Upper lobe of left lung (tissue), 6 donors: ENCODE measurements around the gene HNMT. TPM values are rescaled to one million over a fixed set of nuclear protein-coding genes. Genes with fewer than 3 reads are reported as not detected.

Experiments
- ATAC-seq, 2 donors: fragments of 200-7000 bp; cut with Tn5 transposase; one replicate each; pipeline ENCODE4 v1.9.1; 2022; ENCODE audit warnings: mild to moderate bottlenecking in 2 of 2, moderate library complexity in 2 of 2; ENCODE audit not compliant: low FRiP score in 2 of 2
- DNase-seq, 2 donors: peaks; one replicate each; pipeline ENCODE4 v3.0.0-alpha.2; 2019 to 2020
- H3K27ac ChIP-seq, 4 donors: fragments of 200-600 bp; sonication (generic); one replicate each; pipeline ENCODE4 v1.5.1; 2016 to 2019
- H3K27me3 ChIP-seq, 4 donors: fragments of 200-600 bp; sonication (generic); one replicate each; pipeline ENCODE4 v1.5.1; 2017 to 2019
- H3K36me3 ChIP-seq, 4 donors: fragments of 200-600 bp; sonication (generic); one replicate each; pipeline ENCODE4 v1.5.1; 2016 to 2019
- H3K4me1 ChIP-seq, 4 donors: fragments of 200-600 bp; sonication (generic); one replicate each; pipeline ENCODE4 v1.5.1; 2018 to 2019
- H3K4me3 ChIP-seq, 4 donors: fragments of 200-600 bp; sonication (generic); one replicate each; pipeline ENCODE4 v1.5.1; 2017 to 2019; ENCODE audit warnings: mild to moderate bottlenecking in 2 of 4, moderate library complexity in 1 of 4
- H3K9me3 ChIP-seq, 4 donors: fragments of 200-600 bp; sonication (generic); one replicate each; pipeline ENCODE4 v1.5.1; 2018 to 2019
- EP300 ChIP-seq, 4 donors: sonication (generic); formaldehyde crosslinking; IDR thresholded peaks; one replicate each; pipeline ENCODE4 v1.5.1; 2017; ENCODE audit warnings: antibody characterized with exemption in 4 of 4, control low read depth in 2 of 4
- POLR2A ChIP-seq, 4 donors: fragments of 450-650 bp; IDR thresholded peaks; one replicate each; pipeline ENCODE4 v1.5.1; 2016 to 2017; ENCODE audit warnings: antibody characterized with exemption in 4 of 4, mild to moderate bottlenecking in 2 of 4
- POLR2AphosphoS5 ChIP-seq, 2 donors: sonication (generic); formaldehyde crosslinking; IDR thresholded peaks; one replicate each; pipeline ENCODE4 v1.5.1; 2017; ENCODE audit warnings: antibody characterized with exemption in 2 of 2
- WGBS, 2 donors: methylation state at CpG; one replicate each; pipeline ENCODE4 v1.1.5; 2017 to 2018; 5-methylcytosine and 5-hydroxymethylcytosine counted together
- total RNA-seq, 6 donors: library from RNA; depleted of rRNA in 4 of 6; stranded (reverse); fragments of >200 nt in 4 of 6; gene quantifications; one replicate each; pipeline versions ENCODE4 v1.1.0 to v1.2.1, GENCODE V29; 2016 to 2021
- TF ChIP-seq, protein P1 (sequence below), 6 experiments: fragments of 450-650 bp in 4 of 6; fragments of 200-600 bp in 2 of 6; sonication (generic) in 2 of 6; IDR thresholded peaks; one replicate each; pipeline ENCODE4 v1.5.1; 2016 to 2019; ENCODE audit warnings: antibody characterized with exemption in 6 of 6
- donor health status: DM: no; HTN: no; CAD: no; lungs with moderate emphysema.
- donor health status: DM: no; HTN: yes; CAD: no; lungs with severe emphysema.

Gene HNMT
- total RNA-seq, 6 donors from 2014 or later: 36.1 to 81.7 (median 67.5) TPM

DNA sequence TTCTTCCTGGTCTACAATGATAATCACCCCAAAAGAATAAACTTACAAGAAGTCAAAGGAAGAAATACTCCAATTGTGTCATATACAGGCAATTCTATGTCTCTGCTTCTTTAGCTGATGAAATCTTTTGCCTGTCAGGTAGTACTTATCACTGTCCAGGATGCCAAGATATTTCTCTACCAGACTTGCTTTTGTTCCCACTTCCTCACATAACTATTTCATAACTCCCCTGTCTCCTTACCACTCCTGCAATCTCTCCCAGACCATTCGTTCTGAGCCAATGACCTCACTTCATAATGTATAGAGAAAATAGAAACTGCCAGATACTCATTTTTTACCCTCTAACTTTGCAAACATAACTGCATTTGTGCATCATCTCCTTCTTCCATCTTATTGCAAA is 39.1 kb downstream of the HNMT start:
- ATAC-seq: no peak
- H3K36me3 ChIP-seq: peaks cover 0 to 12% (median 6%) of the 10 kb centered on the region in 4 donors
- no peak for DNase-seq

DNA sequence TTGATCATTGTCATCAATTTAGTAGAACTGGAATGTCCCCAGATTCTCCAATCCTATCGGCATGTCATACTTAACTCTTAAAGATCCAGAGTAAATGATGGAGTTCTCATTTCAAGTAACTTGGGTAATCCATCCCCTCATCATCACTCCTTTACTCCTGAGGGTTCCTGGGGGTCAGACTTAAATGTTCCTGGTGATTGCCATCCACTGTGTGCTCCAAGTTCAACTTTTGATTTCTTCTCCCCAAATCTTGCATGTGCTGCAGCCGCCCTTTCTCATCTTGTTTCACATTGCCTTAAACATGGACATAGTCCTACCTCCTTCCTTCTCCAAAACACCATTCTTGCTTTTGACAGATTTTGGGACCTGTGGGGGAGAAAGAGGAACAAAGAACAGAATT is 43.2 kb downstream of the HNMT start:
- H3K4me1 ChIP-seq: no peaks in the 10 kb centered on the region
- H3K4me3 ChIP-seq: no peak overlapping the region
- 88 to 91% methylated on average over 2 of the region's 2 CpGs for WGBS, 2 donors
- H3K27ac ChIP-seq: no peak overlapping the region
- no peaks in the 10 kb centered on the region for H3K9me3 ChIP-seq
- H3K27me3 ChIP-seq: no peaks in the 10 kb centered on the region
- DNase-seq: no peak
- no peak for ATAC-seq
- H3K36me3 ChIP-seq: peaks cover 0 to 12% (median 5%) of the 10 kb centered on the region in 4 donors
- TF ChIP-seq, protein P1, sequence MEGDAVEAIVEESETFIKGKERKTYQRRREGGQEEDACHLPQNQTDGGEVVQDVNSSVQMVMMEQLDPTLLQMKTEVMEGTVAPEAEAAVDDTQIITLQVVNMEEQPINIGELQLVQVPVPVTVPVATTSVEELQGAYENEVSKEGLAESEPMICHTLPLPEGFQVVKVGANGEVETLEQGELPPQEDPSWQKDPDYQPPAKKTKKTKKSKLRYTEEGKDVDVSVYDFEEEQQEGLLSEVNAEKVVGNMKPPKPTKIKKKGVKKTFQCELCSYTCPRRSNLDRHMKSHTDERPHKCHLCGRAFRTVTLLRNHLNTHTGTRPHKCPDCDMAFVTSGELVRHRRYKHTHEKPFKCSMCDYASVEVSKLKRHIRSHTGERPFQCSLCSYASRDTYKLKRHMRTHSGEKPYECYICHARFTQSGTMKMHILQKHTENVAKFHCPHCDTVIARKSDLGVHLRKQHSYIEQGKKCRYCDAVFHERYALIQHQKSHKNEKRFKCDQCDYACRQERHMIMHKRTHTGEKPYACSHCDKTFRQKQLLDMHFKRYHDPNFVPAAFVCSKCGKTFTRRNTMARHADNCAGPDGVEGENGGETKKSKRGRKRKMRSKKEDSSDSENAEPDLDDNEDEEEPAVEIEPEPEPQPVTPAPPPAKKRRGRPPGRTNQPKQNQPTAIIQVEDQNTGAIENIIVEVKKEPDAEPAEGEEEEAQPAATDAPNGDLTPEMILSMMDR (IDR thresholded peaks at IDR 0.05): no peak
- TF ChIP-seq EP300 (IDR thresholded peaks at IDR 0.05): no peak
- no peak for TF ChIP-seq POLR2AphosphoS5 (IDR thresholded peaks at IDR 0.05)
- no peak for TF ChIP-seq POLR2A (IDR thresholded peaks at IDR 0.05)

More for the DNA sequence above, 39.1 kb downstream of the HNMT start:
- H3K27ac ChIP-seq: no peak overlapping the region
- TF ChIP-seq POLR2AphosphoS5 (IDR thresholded peaks at IDR 0.05): no peak
- TF ChIP-seq POLR2A (IDR thresholded peaks at IDR 0.05): no peak
- TF ChIP-seq EP300 (IDR thresholded peaks at IDR 0.05): no peak
- TF ChIP-seq, protein P1 (IDR thresholded peaks at IDR 0.05): no peak
- H3K27me3 ChIP-seq: no peaks in the 10 kb centered on the region
- 51 to 58% methylated on average over 1 of the region's 1 CpG for WGBS, 2 donors
- H3K4me3 ChIP-seq: no peak overlapping the region
- H3K4me1 ChIP-seq: no peaks in the 10 kb centered on the region
- no peaks in the 10 kb centered on the region for H3K9me3 ChIP-seq

DNA sequence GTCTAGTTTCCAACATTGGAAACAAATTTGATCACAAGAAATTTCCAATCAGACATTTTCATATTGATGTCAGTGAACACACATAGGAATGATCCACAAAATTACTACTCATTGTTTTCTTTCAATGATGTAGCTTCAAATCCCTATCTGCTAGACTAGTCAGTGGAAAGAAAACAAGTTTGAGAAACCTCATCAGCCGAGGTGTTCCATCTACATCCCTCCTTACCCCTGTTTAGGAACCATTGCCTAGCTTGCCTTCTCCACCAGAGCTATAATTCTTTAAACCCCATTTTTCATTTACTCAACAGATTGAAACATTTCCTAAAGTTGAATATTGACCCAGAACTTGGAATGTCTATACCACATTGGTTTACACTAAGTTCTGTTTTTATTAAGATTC is 45.3 kb downstream of the HNMT start:
- H3K36me3 ChIP-seq: peaks cover 0 to 8% (median 2%) of the 10 kb centered on the region in 4 donors
- no peaks in the 10 kb centered on the region for H3K9me3 ChIP-seq
- ATAC-seq: no peak
- no peaks in the 10 kb centered on the region for H3K27me3 ChIP-seq
- H3K4me1 ChIP-seq: no peaks in the 10 kb centered on the region
- H3K4me3 ChIP-seq: no peak overlapping the region
- DNase-seq: no peak
- no peak overlapping the region for H3K27ac ChIP-seq
- WGBS, 2 donors: 76 to 88% methylated on average over 1 of the region's 1 CpG
- TF ChIP-seq POLR2A (IDR thresholded peaks at IDR 0.05) (no peak), EP300 (IDR thresholded peaks at IDR 0.05) (no peak), POLR2AphosphoS5 (IDR thresholded peaks at IDR 0.05) (no peak)
- TF ChIP-seq, protein P1 (IDR thresholded peaks at IDR 0.05): no peak

DNA sequence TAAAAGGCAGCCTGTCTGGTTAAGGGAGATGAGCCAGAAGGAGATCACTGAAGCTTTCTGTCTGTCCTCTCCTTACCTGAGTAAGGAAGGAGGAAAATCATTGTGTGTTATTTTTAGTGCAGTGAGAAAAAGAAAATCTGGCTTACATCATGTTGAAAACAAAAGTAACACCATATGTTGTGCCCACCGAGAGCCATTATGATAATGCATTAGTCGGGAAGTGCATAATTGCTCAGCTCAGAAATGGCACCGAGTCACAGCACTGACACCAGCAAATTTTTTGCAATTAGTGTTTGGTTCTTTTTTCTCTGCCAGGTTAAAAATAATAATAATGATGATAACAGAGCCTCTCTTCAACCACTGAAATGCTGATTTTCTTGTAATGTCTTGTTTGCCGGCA is 46.6 kb downstream of the HNMT start:
- Histone ChIP-seq H3K9me3 (no peaks in the 10 kb centered on the region), H3K4me3 (no peak overlapping the region), H3K27ac (no peak overlapping the region), H3K4me1 (no peaks in the 10 kb centered on the region), H3K27me3 (no peaks in the 10 kb centered on the region), H3K36me3 (peaks cover 0 to 8% (median 2%) of the 10 kb centered on the region in 4 donors)
- TF ChIP-seq EP300 (IDR thresholded peaks at IDR 0.05) (no peak), POLR2A (IDR thresholded peaks at IDR 0.05) (no peak), POLR2AphosphoS5 (IDR thresholded peaks at IDR 0.05) (no peak)
- TF ChIP-seq, protein P1 (IDR thresholded peaks at IDR 0.05): no peak
- 82 to 86% methylated on average over 4 of the region's 4 CpGs for WGBS, 2 donors
- no peak for ATAC-seq
- no peak for DNase-seq

DNA sequence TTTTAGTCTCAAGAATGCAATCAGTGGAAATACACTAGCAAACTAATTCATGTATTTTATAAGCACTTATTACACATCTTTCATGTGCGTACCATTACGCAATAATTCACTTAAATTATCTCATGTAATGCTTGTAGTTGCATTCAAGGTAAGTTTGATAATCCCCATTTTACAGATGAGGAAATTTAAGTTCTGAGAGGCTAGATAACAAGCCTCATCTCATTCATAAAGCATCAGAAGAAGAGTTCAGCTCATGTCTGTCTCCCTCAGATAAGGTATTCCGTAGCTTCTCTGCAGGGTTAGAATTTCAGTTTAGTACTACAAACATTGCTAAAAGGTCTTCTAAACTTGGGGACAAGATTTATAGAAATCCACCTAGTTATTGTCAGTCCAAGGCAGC is 47.8 kb downstream of the HNMT start:
- DNase-seq (no peak), ATAC-seq (no peak)
- no peak overlapping the region for H3K4me3 ChIP-seq
- no peaks in the 10 kb centered on the region for H3K9me3 ChIP-seq
- H3K27ac ChIP-seq: no peak overlapping the region
- H3K27me3 ChIP-seq: no peaks in the 10 kb centered on the region
- H3K36me3 ChIP-seq: peaks cover 0 to 5% (median 2%) of the 10 kb centered on the region in 4 donors
- TF ChIP-seq POLR2AphosphoS5 (IDR thresholded peaks at IDR 0.05) (no peak), EP300 (IDR thresholded peaks at IDR 0.05) (no peak), POLR2A (IDR thresholded peaks at IDR 0.05) (no peak)
- TF ChIP-seq, protein P1 (IDR thresholded peaks at IDR 0.05): no peak
- WGBS, 2 donors: 89 to 94% methylated on average over 3 of the region's 3 CpGs
- H3K4me1 ChIP-seq: no peaks in the 10 kb centered on the region
